Lower leg skin (tissue), 3 donors: ENCODE results near the gene CHST5.

Experiments used
- POLR2A ChIP-seq, 2 donors: fragments of 450-650 bp; IDR thresholded peaks; one replicate each; pipeline ENCODE4 v1.6.1; 2016 to 2017; ENCODE audit warnings: antibody characterized with exemption in 2 of 2, mild to moderate bottlenecking in 1 of 2, moderate library complexity in 1 of 2
- TF ChIP-seq, protein P1 (sequence below), 3 donors: fragments of 450-650 bp; IDR thresholded peaks; one replicate each; pipeline ENCODE4 v1.5.1; 2016; ENCODE audit warnings: antibody characterized with exemption in 3 of 3, mild to moderate bottlenecking in 3 of 3, moderate library complexity in 2 of 3

DNA sequence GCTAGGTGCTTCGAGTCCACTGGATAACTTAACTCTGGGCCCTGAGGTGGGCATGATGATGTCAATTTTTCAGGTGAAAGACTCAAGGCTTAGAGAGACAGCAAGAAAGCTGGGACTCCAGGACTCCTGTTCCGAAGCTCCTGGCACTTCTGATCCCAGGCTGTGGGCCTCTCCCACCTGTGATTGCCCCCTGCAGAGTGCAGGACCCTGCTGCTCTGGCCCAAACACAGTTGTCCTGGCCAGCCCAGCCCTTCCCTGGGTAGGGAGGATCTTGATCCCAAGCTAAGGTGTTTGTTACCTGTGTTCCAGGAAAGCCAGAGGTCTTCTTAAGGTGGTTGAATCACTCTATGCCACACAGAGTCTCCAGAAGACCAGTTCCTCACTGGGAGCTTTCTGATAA lies 3.1 kb downstream of the CHST5 start:
- TF ChIP-seq, protein P1, sequence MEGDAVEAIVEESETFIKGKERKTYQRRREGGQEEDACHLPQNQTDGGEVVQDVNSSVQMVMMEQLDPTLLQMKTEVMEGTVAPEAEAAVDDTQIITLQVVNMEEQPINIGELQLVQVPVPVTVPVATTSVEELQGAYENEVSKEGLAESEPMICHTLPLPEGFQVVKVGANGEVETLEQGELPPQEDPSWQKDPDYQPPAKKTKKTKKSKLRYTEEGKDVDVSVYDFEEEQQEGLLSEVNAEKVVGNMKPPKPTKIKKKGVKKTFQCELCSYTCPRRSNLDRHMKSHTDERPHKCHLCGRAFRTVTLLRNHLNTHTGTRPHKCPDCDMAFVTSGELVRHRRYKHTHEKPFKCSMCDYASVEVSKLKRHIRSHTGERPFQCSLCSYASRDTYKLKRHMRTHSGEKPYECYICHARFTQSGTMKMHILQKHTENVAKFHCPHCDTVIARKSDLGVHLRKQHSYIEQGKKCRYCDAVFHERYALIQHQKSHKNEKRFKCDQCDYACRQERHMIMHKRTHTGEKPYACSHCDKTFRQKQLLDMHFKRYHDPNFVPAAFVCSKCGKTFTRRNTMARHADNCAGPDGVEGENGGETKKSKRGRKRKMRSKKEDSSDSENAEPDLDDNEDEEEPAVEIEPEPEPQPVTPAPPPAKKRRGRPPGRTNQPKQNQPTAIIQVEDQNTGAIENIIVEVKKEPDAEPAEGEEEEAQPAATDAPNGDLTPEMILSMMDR (IDR thresholded peaks at IDR 0.05) = no peak
- TF ChIP-seq POLR2A (IDR thresholded peaks at IDR 0.05) = no peak
